Measurements from ENCODE around the gene MCM9. TPM values are rescaled to one million over a fixed set of nuclear protein-coding genes. Genes with fewer than 3 reads are reported as not detected.

Gene MCM9
- total RNA-seq, 1 donor from 2014 or later: 17.6 TPM

- no peak overlapping the region for H3K27ac Mint-ChIP-seq
- TF ChIP-seq CTCF (IDR thresholded peaks at IDR 0.05; ENCODE audit: unreplicated experiment): no peak
- peaks cover 24% of the 10 kb centered on the region for H3K36me3 Mint-ChIP-seq
- peaks cover 45% of the 10 kb centered on the region for H3K9me3 Mint-ChIP-seq
- H3K4me1 Mint-ChIP-seq: no peaks in the 10 kb centered on the region
- no peak for DNase-seq (ENCODE audit: low spot score in 2 of 2, unreplicated experiment in 2 of 2)
- no peaks in the 10 kb centered on the region for H3K27me3 Mint-ChIP-seq (ENCODE audit: low read depth)
- no peak overlapping the region for H3K4me3 Mint-ChIP-seq
Observed at GRCh38 chr6:118862443-118862842, 72.5 kb downstream of the MCM9 start.

DNA sequence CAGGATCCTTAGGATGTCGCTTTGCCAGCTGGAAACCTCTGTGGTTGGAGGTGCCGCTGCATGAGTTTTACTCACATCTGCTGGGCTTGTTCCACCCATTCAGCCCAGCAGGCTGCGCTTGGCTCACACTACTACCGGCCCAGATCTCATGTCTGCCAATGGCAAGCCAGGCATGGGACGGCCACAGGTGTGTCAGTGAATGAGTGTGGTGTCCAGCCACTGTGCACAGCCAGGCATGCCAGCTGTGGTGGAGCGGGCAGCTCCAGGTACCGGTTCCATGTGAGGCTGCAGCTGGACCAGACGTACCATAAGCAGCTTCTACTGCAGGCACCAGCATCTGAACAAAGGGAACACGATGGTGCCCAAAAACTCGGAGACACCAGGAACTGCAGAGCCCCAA, 74.1 kb downstream of the MCM9 start:
- no peaks in the 10 kb centered on the region for H3K4me1 Mint-ChIP-seq
- H3K27ac Mint-ChIP-seq: no peak overlapping the region
- H3K4me3 Mint-ChIP-seq: no peak overlapping the region
- DNase-seq (ENCODE audit: low spot score in 2 of 2, unreplicated experiment in 2 of 2): no peak
- no peaks in the 10 kb centered on the region for H3K27me3 Mint-ChIP-seq (ENCODE audit: low read depth)
- H3K36me3 Mint-ChIP-seq: peaks cover 13% of the 10 kb centered on the region
- TF ChIP-seq CTCF (IDR thresholded peaks at IDR 0.05; ENCODE audit: unreplicated experiment): no peak
- H3K9me3 Mint-ChIP-seq: peaks cover 30% of the 10 kb centered on the region

DNA sequence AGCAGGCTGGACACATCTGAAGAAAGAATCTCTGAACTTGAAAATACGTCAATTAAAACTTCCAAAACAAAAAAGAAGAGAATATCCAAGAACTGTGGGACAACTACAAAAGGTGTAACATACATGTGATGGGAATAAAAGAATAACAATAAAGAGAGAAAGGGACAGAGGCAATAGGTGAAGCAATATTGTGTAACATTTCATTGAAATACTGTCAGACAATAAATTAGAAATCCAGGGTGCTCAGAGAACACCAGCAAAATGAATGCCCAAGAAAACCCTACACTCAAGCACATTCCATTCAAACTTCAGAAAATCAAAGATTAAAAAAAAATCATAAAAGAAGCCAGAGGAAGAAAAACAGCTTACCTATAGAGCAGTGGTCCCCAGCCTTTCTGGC, 74.6 kb downstream of the MCM9 start:
- Mint-ChIP-seq H3K4me3 (no peak overlapping the region), H3K9me3 (peaks cover 29% of the 10 kb centered on the region), H3K4me1 (no peaks in the 10 kb centered on the region), H3K36me3 (peaks cover 13% of the 10 kb centered on the region), H3K27ac (no peak overlapping the region), H3K27me3 (ENCODE audit: low read depth) (no peaks in the 10 kb centered on the region)
- no peak for DNase-seq (ENCODE audit: low spot score in 2 of 2, unreplicated experiment in 2 of 2)
- no peak for TF ChIP-seq CTCF (IDR thresholded peaks at IDR 0.05; ENCODE audit: unreplicated experiment)

- H3K4me1 Mint-ChIP-seq: no peaks in the 10 kb centered on the region
- no peaks in the 10 kb centered on the region for H3K27me3 Mint-ChIP-seq (ENCODE audit: low read depth)
- H3K27ac Mint-ChIP-seq: no peak overlapping the region
- peaks cover 29% of the 10 kb centered on the region for H3K9me3 Mint-ChIP-seq
- no peak for TF ChIP-seq CTCF (IDR thresholded peaks at IDR 0.05; ENCODE audit: unreplicated experiment)
- no peak for DNase-seq (ENCODE audit: low spot score in 2 of 2, unreplicated experiment in 2 of 2)
- H3K4me3 Mint-ChIP-seq: no peak overlapping the region
- peaks cover 13% of the 10 kb centered on the region for H3K36me3 Mint-ChIP-seq
Observed at GRCh38 chr6:118859517-118860064, 75.4 kb downstream of the MCM9 start.

GRCh38 chr6:118856301-118856700, 78.7 kb downstream of the MCM9 start:
- Mint-ChIP-seq H3K36me3 (peaks cover 6% of the 10 kb centered on the region), H3K27me3 (ENCODE audit: low read depth) (no peaks in the 10 kb centered on the region), H3K9me3 (peaks cover 22% of the 10 kb centered on the region), H3K27ac (no peak overlapping the region), H3K4me1 (no peaks in the 10 kb centered on the region), H3K4me3 (no peak overlapping the region)
- no peak for TF ChIP-seq CTCF (IDR thresholded peaks at IDR 0.05; ENCODE audit: unreplicated experiment)
- no peak for DNase-seq (ENCODE audit: low spot score in 2 of 2, unreplicated experiment in 2 of 2)

DNA sequence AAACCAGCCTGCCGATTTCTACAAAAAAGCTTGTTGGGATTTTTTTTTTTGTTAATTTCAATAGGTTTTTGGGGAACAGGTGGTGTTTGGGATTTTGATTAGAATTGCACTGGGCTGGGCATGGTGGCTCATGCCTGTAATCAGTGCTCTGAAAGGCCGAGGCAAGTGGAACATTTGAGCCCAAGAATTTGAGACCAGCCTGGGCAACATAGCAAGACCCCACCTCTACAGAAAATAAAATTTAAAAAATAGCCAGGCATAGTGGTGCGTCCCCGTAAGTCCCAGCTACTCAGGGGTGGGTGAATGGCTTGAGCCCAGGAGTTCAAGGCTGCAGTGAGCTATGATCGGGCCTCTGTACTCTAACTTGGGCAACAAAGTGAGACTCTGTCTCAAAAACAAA, 81.6 kb downstream of the MCM9 start:
- no peaks in the 10 kb centered on the region for H3K4me1 Mint-ChIP-seq
- no peak overlapping the region for H3K4me3 Mint-ChIP-seq
- no peak for DNase-seq (ENCODE audit: low spot score in 2 of 2, unreplicated experiment in 2 of 2)
- peaks cover 6% of the 10 kb centered on the region for H3K9me3 Mint-ChIP-seq
- no peaks in the 10 kb centered on the region for H3K27me3 Mint-ChIP-seq (ENCODE audit: low read depth)
- TF ChIP-seq CTCF (IDR thresholded peaks at IDR 0.05; ENCODE audit: unreplicated experiment): no peak
- H3K27ac Mint-ChIP-seq: no peak overlapping the region
- H3K36me3 Mint-ChIP-seq: no peaks in the 10 kb centered on the region
